ENCODE data around the gene HSD3B7.

HSD3B7 gene

GRCh38 chr16:31031276-31031675 lies 46.3 kb downstream of the HSD3B7 start:
- no peak for DNase-seq

GRCh38 chr16:31032736-31033708 lies 48.0 kb downstream of the HSD3B7 start, which contains the start of gene STX4:
TSS of gene STX4 (plus strand) at chr16:31033558. CDS start at chr16:31033806, 248 bp downstream.
- DNase-seq = peak; percentile 95

- DNase-seq = peak; percentile 60
These were observed 48.9 kb downstream of the HSD3B7 start for GRCh38 chr16:31033709-31034492.

GRCh38 chr16:31036691-31037090 lies 51.7 kb downstream of the HSD3B7 start:
- no peak for DNase-seq

Data from NCI-H1092 treated with DMSO at 0.1 percent for 48 hours (cell line).